ENCODE data around the gene ZFHX3.

ZFHX3 gene

GRCh38 chr16:73006026-73006425 is 41.9 kb downstream of the ZFHX3 start:
- TF ChIP-seq USF1 (IDR thresholded peaks at IDR 0.05) (no peak), RAD21 (IDR thresholded peaks at IDR 0.05; ENCODE audit: low read depth) (no peak), TEAD4 (IDR thresholded peaks at IDR 0.05) (no peak)

GRCh38 chr16:73002866-73003265 is 45.1 kb downstream of the ZFHX3 start:
- no peak for TF ChIP-seq CREB1 (IDR thresholded peaks at IDR 0.05; ENCODE audit: low read depth)

GRCh38 chr16:73000907-73001521 is 46.9 kb downstream of the ZFHX3 start:
- no peak for TF ChIP-seq FOXM1 (IDR thresholded peaks at IDR 0.05; ENCODE audit: borderline replicate concordance, low read depth)
- no peak for TF ChIP-seq YY1 (IDR thresholded peaks at IDR 0.05; ENCODE audit: low read depth)
- TF ChIP-seq ZBTB7A (IDR thresholded peaks at IDR 0.05; ENCODE audit: low read depth): no peak
- TF ChIP-seq REST (IDR thresholded peaks at IDR 0.05; ENCODE audit: low read depth): no peak
- TF ChIP-seq TEAD4 (IDR thresholded peaks at IDR 0.05): no peak
- TF ChIP-seq EGR1 (IDR thresholded peaks at IDR 0.05): no peak
- TF ChIP-seq TCF12 (IDR thresholded peaks at IDR 0.05; ENCODE audit: low read depth): no peak
- TF ChIP-seq NFIC (IDR thresholded peaks at IDR 0.05): no peak
- no peak for TF ChIP-seq MAX (IDR thresholded peaks at IDR 0.05)
- no peak for TF ChIP-seq CREB1 (IDR thresholded peaks at IDR 0.05; ENCODE audit: low read depth)
- no peak for TF ChIP-seq EP300 (IDR thresholded peaks at IDR 0.05; ENCODE audit: borderline replicate concordance)
- no peak for TF ChIP-seq TAF1 (IDR thresholded peaks at IDR 0.05; ENCODE audit: low read depth)
- no peak for TF ChIP-seq USF1 (IDR thresholded peaks at IDR 0.05)
- TF ChIP-seq RAD21 (IDR thresholded peaks at IDR 0.05; ENCODE audit: low read depth): no peak
- TF ChIP-seq CEBPB (IDR thresholded peaks at IDR 0.05): no peak

- 0 out of 2 replicates have a peak, but pooled peaks have one; percentile 29 for TF ChIP-seq MAX (IDR thresholded peaks at IDR 0.05)
- no peak for TF ChIP-seq NFIC (IDR thresholded peaks at IDR 0.05)
- no peak for TF ChIP-seq ZBTB7A (IDR thresholded peaks at IDR 0.05; ENCODE audit: low read depth)
- TF ChIP-seq RAD21 (IDR thresholded peaks at IDR 0.05; ENCODE audit: low read depth): no peak
- TF ChIP-seq USF1 (IDR thresholded peaks at IDR 0.05): peak; percentile 70
- no peak for TF ChIP-seq EP300 (IDR thresholded peaks at IDR 0.05; ENCODE audit: borderline replicate concordance)
These were observed 47.7 kb downstream of the ZFHX3 start for GRCh38 chr16:73000020-73000906.

GRCh38 chr16:72999541-73000019 is 48.3 kb downstream of the ZFHX3 start:
- TF ChIP-seq FOXM1 (IDR thresholded peaks at IDR 0.05; ENCODE audit: borderline replicate concordance, low read depth): no peak
- no peak for TF ChIP-seq ZBTB7A (IDR thresholded peaks at IDR 0.05; ENCODE audit: low read depth)
- TF ChIP-seq CEBPB (IDR thresholded peaks at IDR 0.05): no peak
- no peak for TF ChIP-seq TEAD4 (IDR thresholded peaks at IDR 0.05)
- TF ChIP-seq YY1 (IDR thresholded peaks at IDR 0.05; ENCODE audit: low read depth): no peak
- no peak for TF ChIP-seq EP300 (IDR thresholded peaks at IDR 0.05; ENCODE audit: borderline replicate concordance)
- no peak for TF ChIP-seq NFIC (IDR thresholded peaks at IDR 0.05)
- TF ChIP-seq TCF12 (IDR thresholded peaks at IDR 0.05; ENCODE audit: low read depth): no peak
- no peak for TF ChIP-seq MAX (IDR thresholded peaks at IDR 0.05)
- TF ChIP-seq TAF1 (IDR thresholded peaks at IDR 0.05; ENCODE audit: low read depth): no peak
- TF ChIP-seq REST (IDR thresholded peaks at IDR 0.05; ENCODE audit: low read depth): no peak
- no peak for TF ChIP-seq EGR1 (IDR thresholded peaks at IDR 0.05)
- TF ChIP-seq RAD21 (IDR thresholded peaks at IDR 0.05; ENCODE audit: low read depth): no peak
- no peak for TF ChIP-seq USF1 (IDR thresholded peaks at IDR 0.05)
- TF ChIP-seq CREB1 (IDR thresholded peaks at IDR 0.05; ENCODE audit: low read depth): no peak
